ENCODE data around the gene UST. TPM values are rescaled to one million over a fixed set of nuclear protein-coding genes. Genes with fewer than 3 reads are reported as not detected.

The UST gene
- total and polyA plus RNA-seq, 9 of the 15 experiments (the other 6 are each of a cell fraction or from before 2014, with no cell fraction given): 0.04 to 0.10 TPM; not detected in 7

DNA sequence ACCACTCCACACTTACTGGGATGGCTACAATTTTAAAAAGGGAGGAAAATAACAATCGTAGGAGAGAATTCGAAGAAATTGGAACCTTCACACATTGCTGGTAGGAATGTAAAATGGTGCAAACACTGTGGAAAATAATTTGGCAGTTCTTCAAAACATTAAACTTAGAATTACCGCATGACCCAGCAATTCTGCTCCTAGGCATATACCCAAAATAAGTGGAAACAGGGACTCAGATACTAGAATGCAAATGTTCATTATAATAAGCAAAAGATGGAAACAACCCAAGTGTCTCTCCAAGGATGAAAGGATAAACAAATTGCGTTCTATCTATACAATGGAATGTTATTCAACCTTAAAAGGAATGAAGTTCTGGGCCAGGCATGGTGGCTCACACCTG lies 325.2 kb downstream of the UST start:
- Histone ChIP-seq H3K9me1 (ENCODE audit: control insufficient read depth, insufficient read depth, low read length) (no peaks in the 10 kb centered on the region), H4K20me1 (replicated peaks; ENCODE audit: control insufficient read depth, insufficient read depth, low read length) (no peaks in the 10 kb centered on the region; the same call in 1 of the 2 replicates), H3K36me3 (ENCODE audit: control insufficient read depth, insufficient read depth, low read length) (no peaks in the 10 kb centered on the region), H3K79me2 (ENCODE audit: control insufficient read depth, insufficient read depth, low read length) (no peaks in the 10 kb centered on the region), H3K9ac (ENCODE audit: insufficient read depth in 1 of 2, low read depth in 2 of 2, low read length in 2 of 2) (no peak overlapping the region), H2AFZ (ENCODE audit: low read depth, low read length) (no peak overlapping the region), H3K27ac (ENCODE audit: extremely low read depth, low read depth, low read length) (no peak overlapping the region), H3K4me1 (replicated peaks in 1 of 2; ENCODE audit: control insufficient read depth in 2 of 2, insufficient read depth in 2 of 2, low read length in 2 of 2) (no peaks in the 10 kb centered on the region; a peak in 1 of 5 replicates), H3K9me3 (replicated peaks; ENCODE audit: control insufficient read depth, insufficient read depth, low read depth, low read length) (no peaks in the 10 kb centered on the region), H3K27me3 (ENCODE audit: control insufficient read depth in 2 of 2, insufficient read depth in 2 of 2, low read length in 2 of 2) (peaks cover 13 to 23% of the 10 kb centered on the region in 2 experiments; a peak in 4 of 5 replicates), H3K4me3 (no peak overlapping the region), H3K4me2 (ENCODE audit: insufficient read depth, low read length) (no peak overlapping the region)
- no peak for TF ChIP-seq ERF (CRISPR knock-in tag; IDR thresholded peaks at IDR 0.05)
- no peak for TF ChIP-seq ZNF717 (CRISPR knock-in tag; IDR thresholded peaks at IDR 0.05)
- no peak for TF ChIP-seq THAP12 (CRISPR knock-in tag; IDR thresholded peaks at IDR 0.05)
- no peak for TF ChIP-seq RUNX1 (IDR thresholded peaks at IDR 0.05; ENCODE audit: low read depth)
- TF ChIP-seq, protein P1, sequence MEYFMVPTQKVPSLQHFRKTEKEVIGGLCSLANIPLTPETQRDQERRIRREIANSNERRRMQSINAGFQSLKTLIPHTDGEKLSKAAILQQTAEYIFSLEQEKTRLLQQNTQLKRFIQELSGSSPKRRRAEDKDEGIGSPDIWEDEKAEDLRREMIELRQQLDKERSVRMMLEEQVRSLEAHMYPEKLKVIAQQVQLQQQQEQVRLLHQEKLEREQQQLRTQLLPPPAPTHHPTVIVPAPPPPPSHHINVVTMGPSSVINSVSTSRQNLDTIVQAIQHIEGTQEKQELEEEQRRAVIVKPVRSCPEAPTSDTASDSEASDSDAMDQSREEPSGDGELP (CRISPR knock-in tag; IDR thresholded peaks at IDR 0.05; ENCODE audit: borderline replicate concordance): no peak
- TF ChIP-seq PYGO2 (tag; IDR thresholded peaks at IDR 0.05): no peak
- TF ChIP-seq C11orf30 (IDR thresholded peaks at IDR 0.05; ENCODE audit: low read depth): no peak
- no peak for TF ChIP-seq ZNF398 (CRISPR knock-in tag; IDR thresholded peaks at IDR 0.05)
- TF ChIP-seq HSF4 (CRISPR knock-in tag; IDR thresholded peaks at IDR 0.05; ENCODE audit: borderline replicate concordance): no peak
- TF ChIP-seq MAFF (IDR thresholded peaks at IDR 0.05; ENCODE audit: low read length): no peak
- TF ChIP-seq, protein P2, sequence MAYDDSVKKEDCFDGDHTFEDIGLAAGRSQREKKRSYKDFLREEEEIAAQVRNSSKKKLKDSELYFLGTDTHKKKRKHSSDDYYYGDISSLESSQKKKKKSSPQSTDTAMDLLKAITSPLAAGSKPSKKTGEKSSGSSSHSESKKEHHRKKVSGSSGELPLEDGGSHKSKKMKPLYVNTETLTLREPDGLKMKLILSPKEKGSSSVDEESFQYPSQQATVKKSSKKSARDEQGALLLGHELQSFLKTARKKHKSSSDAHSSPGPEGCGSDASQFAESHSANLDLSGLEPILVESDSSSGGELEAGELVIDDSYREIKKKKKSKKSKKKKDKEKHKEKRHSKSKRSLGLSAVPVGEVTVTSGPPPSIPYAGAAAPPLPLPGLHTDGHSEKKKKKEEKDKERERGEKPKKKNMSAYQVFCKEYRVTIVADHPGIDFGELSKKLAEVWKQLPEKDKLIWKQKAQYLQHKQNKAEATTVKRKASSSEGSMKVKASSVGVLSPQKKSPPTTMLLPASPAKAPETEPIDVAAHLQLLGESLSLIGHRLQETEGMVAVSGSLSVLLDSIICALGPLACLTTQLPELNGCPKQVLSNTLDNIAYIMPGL (CRISPR knock-in tag; IDR thresholded peaks at IDR 0.05): no peak
- no peak for TF ChIP-seq NR0B1 (IDR thresholded peaks at IDR 0.05; ENCODE audit: partially characterized antibody)
- no peak for TF ChIP-seq SAFB (IDR thresholded peaks at IDR 0.05; ENCODE audit: borderline replicate concordance, low read depth, low read length)
- no peak for TF ChIP-seq HEY1 (CRISPR knock-in tag; IDR thresholded peaks at IDR 0.05; ENCODE audit: borderline replicate concordance)
- no peak for TF ChIP-seq ZNF436 (CRISPR knock-in tag; IDR thresholded peaks at IDR 0.05)
- BruUV-seq (replicated peaks): no TSS peak
- 1% methylated on average over 4 of the region's 4 CpGs for WGBS (ENCODE audit: insufficient coverage, low coverage, missing lambda C conversion rate)
- in situ Hi-C loops (cut with MboI): no loop called here
- CTCF ChIA-PET (ENCODE audit: low intra/inter-chr PET ratio): no interaction called here
- no peak for FAIRE-seq
- no peak for ATAC-seq
- POLR2A ChIA-PET: interaction anchor here (1.1 kb wide), 1 partner anchor 380 kb away, joined by 3 read pairs; no protein-coding TSS in a partner anchor
- intact Hi-C loops (cut with micrococcal nuclease): no loop called here
- DNase-seq (ENCODE audit: extremely low read depth in 1 of 4, low spot score in 3 of 4): no peak
